Activated CD4-positive, alpha-beta memory T cell treated with anti-CD3 and anti-CD28 coated beads, Interleukin-2, amount 10 ng/mL, durations not matched to agents 7 days and 5 days (primary cell): ENCODE results near the gene CPB1. TPM values are rescaled to one million over a fixed set of nuclear protein-coding genes. Genes with fewer than 3 reads are reported as not detected.

Experiments used
- CTCF ChIA-PET: fragments of 350-600 bp; sonication (Branson Sonifier 250); formaldehyde crosslinking; loops from one replicate; lab custom pipeline; 2021; ENCODE audit warnings: antibody characterized with exemption, inconsistent platforms; lab: Charles Lee
- POLR2A ChIA-PET: fragments of 350-600 bp; sonication (Branson Sonifier 250); formaldehyde crosslinking; loops from one replicate; lab custom pipeline; 2021; ENCODE audit warnings: antibody characterized with exemption; lab: Charles Lee
- DNase-seq: peaks from one replicate; pipeline ENCODE4 v3.0.0-alpha.2; 2020
- H3K27ac Mint-ChIP-seq: one replicate; pipeline ENCODE4 v1.8.0; 2021; ENCODE audit warnings: mild to moderate bottlenecking, mixed read lengths
- H3K27me3 Mint-ChIP-seq: one replicate; pipeline ENCODE4 v1.8.0; 2021; ENCODE audit warnings: mixed read lengths
- H3K36me3 Mint-ChIP-seq: one replicate; pipeline ENCODE4 v1.8.0; 2021; ENCODE audit warnings: low read depth, mixed read lengths
- H3K4me1 Mint-ChIP-seq: one replicate; pipeline ENCODE4 v1.8.0; 2021; ENCODE audit warnings: mixed read lengths
- H3K4me3 Mint-ChIP-seq: one replicate; pipeline ENCODE4 v1.8.0; 2021; ENCODE audit warnings: mild to moderate bottlenecking, mixed read lengths
- H3K9me3 Mint-ChIP-seq: one replicate; pipeline ENCODE4 v1.8.0; 2021; ENCODE audit warnings: mixed read lengths
- total RNA-seq, 2 experiments: library from RNA; stranded (reverse); gene quantifications; one replicate each; pipeline ENCODE4 v1.2.3, GENCODE V29; 2021

Gene CPB1
- total RNA-seq, 2 experiments from 2014 or later, result not detected

DNA sequence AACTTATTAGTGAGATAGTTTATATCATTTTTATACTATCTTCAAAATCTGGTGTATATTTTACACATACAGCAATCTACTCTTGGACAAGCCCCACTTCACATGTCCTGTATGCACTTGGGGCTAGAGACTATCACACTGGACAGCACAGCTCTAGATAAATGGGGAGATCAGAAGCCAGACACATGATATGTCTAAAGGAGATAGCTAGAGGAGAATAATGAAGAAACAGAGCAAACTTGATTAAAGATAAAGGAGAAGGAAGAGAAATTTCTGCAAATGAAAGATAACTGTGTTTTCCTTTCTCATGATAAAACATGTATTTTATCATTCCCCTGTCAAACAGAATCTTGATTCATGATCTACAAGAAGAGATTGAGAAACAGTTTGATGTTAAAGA is 50.5 kb downstream of the CPB1 start:
- H3K36me3 Mint-ChIP-seq, result no peaks in the 10 kb centered on the region

DNA sequence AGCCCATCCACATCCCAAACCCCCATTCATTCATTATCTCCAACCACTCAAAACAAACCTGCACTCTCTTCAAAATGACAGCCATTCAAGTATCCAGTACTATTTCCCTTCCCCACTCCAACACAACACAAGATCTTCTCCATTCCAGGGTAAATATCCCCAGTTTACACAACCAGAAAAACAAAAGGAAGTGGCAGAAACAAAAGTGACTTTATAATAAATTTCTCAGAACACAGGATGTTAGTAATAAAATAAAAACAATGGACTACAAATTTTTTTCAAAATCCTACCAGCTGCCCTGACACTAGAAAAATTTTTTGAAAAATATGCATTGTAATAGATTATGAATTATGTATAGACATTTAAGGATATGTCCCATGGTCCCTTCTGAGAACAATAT is 51.6 kb downstream of the CPB1 start:
- H3K9me3 Mint-ChIP-seq, result no peaks in the 10 kb centered on the region
- no peak for DNase-seq
- no peaks in the 10 kb centered on the region for H3K36me3 Mint-ChIP-seq
- H3K4me3 Mint-ChIP-seq, result no peak overlapping the region
- H3K27me3 Mint-ChIP-seq, result peaks cover 10% of the 10 kb centered on the region
- H3K4me1 Mint-ChIP-seq, result no peaks in the 10 kb centered on the region
- no peak overlapping the region for H3K27ac Mint-ChIP-seq
- POLR2A ChIA-PET, result no interaction called here
- CTCF ChIA-PET, result no interaction called here

More for the DNA sequence above, 50.5 kb downstream of the CPB1 start:
- no peak for DNase-seq
- H3K27me3 Mint-ChIP-seq, result peaks cover 10% of the 10 kb centered on the region
- no peaks in the 10 kb centered on the region for H3K4me1 Mint-ChIP-seq
- ChIA-PET POLR2A (no interaction called here), CTCF (no interaction called here)
- H3K4me3 Mint-ChIP-seq, result no peak overlapping the region
- H3K9me3 Mint-ChIP-seq, result no peaks in the 10 kb centered on the region
- no peak overlapping the region for H3K27ac Mint-ChIP-seq

DNA sequence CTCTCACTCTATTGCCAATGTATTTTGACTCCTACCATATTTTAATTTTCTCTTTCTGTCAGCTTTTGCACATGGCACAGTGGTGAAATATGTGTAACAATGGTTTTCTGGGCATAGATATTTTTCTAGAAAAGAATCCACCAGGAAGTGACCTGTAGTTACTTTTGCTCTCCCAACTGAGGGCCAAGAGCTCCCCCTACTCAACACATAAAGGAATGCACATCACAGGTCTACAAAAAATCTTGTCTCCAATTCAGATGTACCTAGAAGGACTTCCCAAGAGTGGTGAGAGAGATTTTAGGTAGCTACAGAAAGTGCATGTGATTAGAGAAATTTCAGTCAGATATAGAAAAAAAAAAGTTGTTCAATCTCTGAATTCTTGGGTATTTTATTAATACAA is 53.1 kb downstream of the CPB1 start:
- POLR2A ChIA-PET, result no interaction called here

DNA sequence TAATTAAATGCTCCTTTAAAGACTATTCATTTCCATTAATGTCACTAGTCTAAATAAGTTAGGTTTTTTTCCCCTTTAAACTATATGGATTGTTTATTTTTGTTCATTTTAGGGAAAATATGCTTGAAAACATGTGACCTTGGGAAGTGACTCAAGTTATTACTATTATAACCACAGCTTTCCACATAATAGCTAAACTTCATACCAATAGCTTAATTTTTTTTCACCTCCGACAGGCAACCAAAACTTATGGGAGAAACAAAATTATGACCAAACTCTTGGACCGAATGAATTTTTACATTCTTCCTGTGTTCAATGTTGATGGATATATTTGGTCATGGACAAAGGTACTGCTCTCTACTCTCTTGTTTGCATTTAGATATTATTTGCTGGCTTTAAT is 53.7 kb downstream of the CPB1 start:
- Mint-ChIP-seq H3K27me3 (peaks cover 7% of the 10 kb centered on the region), H3K9me3 (no peaks in the 10 kb centered on the region), H3K4me3 (no peak overlapping the region), H3K4me1 (no peaks in the 10 kb centered on the region), H3K27ac (no peak overlapping the region), H3K36me3 (no peaks in the 10 kb centered on the region)
- CTCF ChIA-PET, result interaction anchor here (0.9 to 1.1 kb wide), 2 partner anchors 21 to 73 kb away, joined by 3 to 4 read pairs; no protein-coding TSS in a partner anchor
- POLR2A ChIA-PET, result no interaction called here
- no peak for DNase-seq

More for the DNA sequence above, 53.1 kb downstream of the CPB1 start:
- Mint-ChIP-seq H3K27me3 (peaks cover 7% of the 10 kb centered on the region), H3K4me1 (no peaks in the 10 kb centered on the region), H3K36me3 (no peaks in the 10 kb centered on the region), H3K4me3 (no peak overlapping the region), H3K27ac (no peak overlapping the region), H3K9me3 (no peaks in the 10 kb centered on the region)
- CTCF ChIA-PET, result interaction anchor here (0.7 to 1.1 kb wide), 3 partner anchors 21 to 74 kb away, joined by 3 to 4 read pairs (median 3); no protein-coding TSS in a partner anchor
- DNase-seq, result no peak

DNA sequence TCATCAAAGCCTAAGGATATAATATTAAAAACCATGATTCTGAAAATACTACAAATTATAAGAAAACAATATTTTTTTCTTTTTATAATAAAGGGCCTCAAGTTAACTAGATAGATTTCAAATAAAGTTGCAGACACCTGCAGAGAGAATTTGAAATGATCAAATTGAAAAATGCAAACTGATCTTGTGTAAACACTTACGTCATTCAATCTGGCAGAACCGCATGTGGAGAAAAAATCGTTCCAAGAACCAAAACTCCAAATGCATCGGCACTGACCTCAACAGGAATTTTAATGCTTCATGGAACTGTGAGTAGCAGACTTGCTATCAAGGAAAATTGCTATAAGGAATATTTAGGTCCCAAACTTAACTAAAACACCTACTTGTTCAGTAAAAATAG is 54.7 kb downstream of the CPB1 start:
- H3K9me3 Mint-ChIP-seq, result no peaks in the 10 kb centered on the region
- no peak for DNase-seq
- H3K36me3 Mint-ChIP-seq, result no peaks in the 10 kb centered on the region
- CTCF ChIA-PET, result no interaction called here
- peaks cover 9% of the 10 kb centered on the region for H3K27me3 Mint-ChIP-seq
- H3K27ac Mint-ChIP-seq, result no peak overlapping the region
- POLR2A ChIA-PET, result no interaction called here
- H3K4me1 Mint-ChIP-seq, result no peaks in the 10 kb centered on the region
- H3K4me3 Mint-ChIP-seq, result no peak overlapping the region

DNA sequence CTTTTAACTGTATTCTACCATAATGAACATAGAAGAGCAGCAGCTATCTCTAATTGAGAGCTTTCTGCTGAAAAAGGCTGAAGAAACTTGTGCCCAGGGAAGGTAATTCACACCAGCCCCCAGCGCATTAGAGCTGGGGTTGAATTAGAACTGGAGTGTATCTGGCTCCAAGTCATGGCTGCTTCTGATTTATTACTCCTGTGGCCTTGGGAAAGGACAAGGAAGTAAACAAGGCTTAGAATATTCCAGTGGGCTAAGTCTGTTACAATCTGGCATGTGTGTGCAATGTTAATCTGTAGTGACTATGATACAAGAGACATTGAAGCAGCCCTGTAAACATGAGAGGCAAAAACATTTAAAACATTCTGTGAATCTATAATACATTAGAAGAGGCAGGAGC is 55.6 kb downstream of the CPB1 start:
- Mint-ChIP-seq H3K27ac (no peak overlapping the region), H3K36me3 (no peaks in the 10 kb centered on the region), H3K9me3 (no peaks in the 10 kb centered on the region), H3K4me1 (no peaks in the 10 kb centered on the region), H3K27me3 (peaks cover 7% of the 10 kb centered on the region), H3K4me3 (no peak overlapping the region)
- CTCF ChIA-PET, result no interaction called here
- POLR2A ChIA-PET, result no interaction called here
- DNase-seq, result no peak

DNA sequence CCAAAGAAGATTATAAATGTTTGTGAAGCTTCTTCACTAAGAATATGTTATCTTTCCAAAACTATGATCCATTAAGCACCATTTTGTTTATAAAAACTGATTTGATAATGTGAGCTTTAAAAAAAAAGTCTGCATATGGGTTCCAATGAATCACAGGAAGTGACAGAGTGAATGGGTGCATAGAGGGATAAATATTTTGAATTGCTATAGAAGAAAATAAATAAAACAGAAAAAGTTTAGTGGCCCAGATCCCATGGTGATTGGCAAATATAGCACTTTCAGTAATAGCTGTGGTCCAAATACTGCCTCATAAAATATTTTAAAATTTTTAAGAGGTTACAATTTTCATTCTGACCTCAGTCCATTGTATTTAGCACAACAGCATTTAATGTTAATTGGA is 56.6 kb downstream of the CPB1 start:
- H3K27me3 Mint-ChIP-seq, result peaks cover 3% of the 10 kb centered on the region
- no peak overlapping the region for H3K4me3 Mint-ChIP-seq
- no peak overlapping the region for H3K27ac Mint-ChIP-seq
- H3K4me1 Mint-ChIP-seq, result no peaks in the 10 kb centered on the region
- ChIA-PET CTCF (no interaction called here), POLR2A (no interaction called here)
- DNase-seq, result no peak
- no peaks in the 10 kb centered on the region for H3K36me3 Mint-ChIP-seq
- H3K9me3 Mint-ChIP-seq, result no peaks in the 10 kb centered on the region

DNA sequence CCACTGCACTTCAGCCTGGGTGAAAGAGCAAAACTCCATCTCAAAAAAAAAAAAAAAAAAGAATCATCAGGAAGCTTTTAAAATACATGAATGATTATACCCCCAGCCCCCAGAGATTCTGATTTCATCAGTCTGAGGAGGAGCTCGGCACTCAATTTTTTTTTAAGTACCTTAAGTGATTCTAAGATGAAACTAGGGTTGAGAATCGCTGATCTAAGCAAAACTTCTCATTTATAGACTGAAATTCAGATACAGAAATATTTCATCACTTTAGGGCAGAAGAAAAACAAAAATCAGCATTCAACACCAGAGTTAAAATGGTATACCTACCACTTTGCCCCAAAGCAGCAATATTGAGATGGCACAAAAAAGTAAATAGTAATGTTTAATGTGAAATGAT is 62.2 kb downstream of the CPB1 start:
- Mint-ChIP-seq H3K4me1 (no peaks in the 10 kb centered on the region), H3K27me3 (peaks cover 3% of the 10 kb centered on the region), H3K4me3 (no peak overlapping the region), H3K36me3 (no peaks in the 10 kb centered on the region), H3K27ac (no peak overlapping the region), H3K9me3 (no peaks in the 10 kb centered on the region)
- no peak for DNase-seq
- ChIA-PET POLR2A (no interaction called here), CTCF (no interaction called here)

DNA sequence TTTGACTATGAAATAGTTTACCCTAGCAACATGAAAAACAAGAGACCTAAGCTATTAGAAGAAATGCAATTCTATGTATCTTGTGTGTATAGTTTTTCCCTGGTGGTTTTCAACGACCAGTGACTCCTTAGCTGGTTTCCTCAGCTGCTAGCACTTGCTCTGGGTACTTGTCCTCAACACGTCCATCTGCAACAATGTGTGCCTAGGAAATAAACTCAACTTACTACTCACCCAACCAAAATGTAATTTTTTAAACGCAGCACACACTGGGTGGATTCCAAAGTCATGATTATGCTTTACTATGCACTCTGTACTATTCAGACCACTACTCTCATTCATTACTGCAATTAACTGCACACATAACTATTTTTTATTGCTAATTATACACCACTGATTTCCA is 68.5 kb downstream of the CPB1 start:
- no peaks in the 10 kb centered on the region for H3K36me3 Mint-ChIP-seq
- no peaks in the 10 kb centered on the region for H3K9me3 Mint-ChIP-seq
- CTCF ChIA-PET, result no interaction called here
- no peak overlapping the region for H3K27ac Mint-ChIP-seq
- peaks cover 10% of the 10 kb centered on the region for H3K27me3 Mint-ChIP-seq
- POLR2A ChIA-PET, result no interaction called here
- no peak overlapping the region for H3K4me3 Mint-ChIP-seq
- no peaks in the 10 kb centered on the region for H3K4me1 Mint-ChIP-seq
- DNase-seq, result no peak

DNA sequence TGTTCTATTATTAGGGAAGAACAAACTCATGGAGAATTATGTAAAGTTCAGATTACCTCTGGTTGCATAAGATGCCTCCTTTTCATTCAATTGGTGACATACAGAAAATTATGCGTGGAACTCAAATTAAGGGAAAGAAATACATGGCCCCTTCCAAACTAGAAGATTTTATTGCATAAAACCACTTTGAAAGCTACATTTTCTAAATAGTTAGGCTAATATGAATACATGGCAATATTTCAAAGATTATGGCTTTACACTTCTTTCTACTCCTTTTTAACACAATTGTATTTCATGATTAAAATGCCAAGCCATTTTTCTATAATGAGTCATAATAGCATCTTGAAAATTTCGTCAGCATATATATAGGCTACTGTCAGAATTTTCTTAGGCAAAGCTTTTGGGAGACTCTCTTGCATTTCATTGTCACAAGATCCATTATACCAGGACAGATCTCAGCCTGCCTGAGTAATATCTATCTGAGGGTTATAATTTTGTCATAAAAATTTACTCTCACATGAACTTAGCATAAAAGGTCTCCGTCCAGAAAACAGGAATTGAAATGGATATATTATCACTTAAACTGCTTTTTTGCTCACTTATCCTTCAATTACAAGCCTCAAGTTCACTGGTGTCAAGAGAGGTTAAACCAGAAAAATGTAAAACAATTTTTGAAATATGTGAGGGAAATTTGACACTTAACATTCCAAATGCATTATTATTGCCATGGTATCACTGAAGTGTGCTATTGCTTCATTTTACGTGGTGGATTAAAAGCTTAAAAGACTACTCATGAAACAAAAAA is 74.6 kb downstream of the CPB1 start:
- Mint-ChIP-seq H3K4me3 (no peak overlapping the region), H3K9me3 (no peaks in the 10 kb centered on the region), H3K27me3 (peaks cover 6% of the 10 kb centered on the region), H3K36me3 (no peaks in the 10 kb centered on the region), H3K27ac (no peak overlapping the region), H3K4me1 (no peaks in the 10 kb centered on the region)
- POLR2A ChIA-PET, result no interaction called here
- DNase-seq, result no peak
- CTCF ChIA-PET, result no interaction called here

DNA sequence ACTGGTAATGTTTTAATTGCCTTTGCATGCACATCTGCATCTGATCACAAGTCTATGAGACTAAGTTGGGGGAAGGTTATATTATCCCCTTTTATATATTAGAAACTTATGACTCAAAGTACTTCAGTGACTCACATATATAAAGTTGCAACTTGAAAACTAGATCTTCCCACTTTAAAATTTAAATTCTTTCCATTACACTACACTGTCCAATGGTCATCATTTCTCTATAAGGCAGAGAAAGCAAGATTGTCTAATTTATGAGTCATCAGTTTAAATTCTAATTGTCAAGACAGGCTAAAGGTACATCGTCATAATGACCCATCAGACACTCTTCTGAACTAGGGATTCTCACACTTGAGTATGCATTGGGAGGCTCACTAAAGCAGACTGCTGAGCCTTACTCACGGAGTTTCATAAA is 75.4 kb downstream of the CPB1 start:
- Mint-ChIP-seq H3K4me3 (no peak overlapping the region), H3K9me3 (no peaks in the 10 kb centered on the region), H3K27ac (no peak overlapping the region), H3K36me3 (no peaks in the 10 kb centered on the region), H3K4me1 (no peaks in the 10 kb centered on the region), H3K27me3 (peaks cover 6% of the 10 kb centered on the region)
- POLR2A ChIA-PET, result no interaction called here
- CTCF ChIA-PET, result no interaction called here
- DNase-seq, result no peak

DNA sequence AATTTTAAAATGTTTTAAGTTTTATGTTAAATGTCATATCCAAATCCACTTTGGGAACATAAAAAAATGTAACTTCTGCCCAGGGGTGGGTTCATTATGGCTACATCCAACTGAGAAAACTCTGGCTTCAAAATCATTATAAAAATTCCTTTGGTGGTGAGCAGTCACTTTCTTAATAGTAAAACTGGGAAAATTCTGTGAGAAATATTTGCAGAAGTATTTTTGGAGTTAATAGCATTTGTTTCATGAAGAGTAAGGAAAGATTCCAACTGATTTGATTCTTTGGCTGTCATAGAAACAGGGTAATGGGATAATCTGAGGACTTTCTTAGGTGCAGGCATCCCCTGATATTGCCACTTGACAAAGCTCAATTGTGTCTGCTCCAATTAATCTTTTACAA is 76.3 kb downstream of the CPB1 start:
- no peak overlapping the region for H3K27ac Mint-ChIP-seq
- DNase-seq, result no peak
- no peaks in the 10 kb centered on the region for H3K36me3 Mint-ChIP-seq
- peaks cover 6% of the 10 kb centered on the region for H3K27me3 Mint-ChIP-seq
- ChIA-PET CTCF (no interaction called here), POLR2A (no interaction called here)
- no peaks in the 10 kb centered on the region for H3K9me3 Mint-ChIP-seq
- no peak overlapping the region for H3K4me3 Mint-ChIP-seq
- no peaks in the 10 kb centered on the region for H3K4me1 Mint-ChIP-seq

DNA sequence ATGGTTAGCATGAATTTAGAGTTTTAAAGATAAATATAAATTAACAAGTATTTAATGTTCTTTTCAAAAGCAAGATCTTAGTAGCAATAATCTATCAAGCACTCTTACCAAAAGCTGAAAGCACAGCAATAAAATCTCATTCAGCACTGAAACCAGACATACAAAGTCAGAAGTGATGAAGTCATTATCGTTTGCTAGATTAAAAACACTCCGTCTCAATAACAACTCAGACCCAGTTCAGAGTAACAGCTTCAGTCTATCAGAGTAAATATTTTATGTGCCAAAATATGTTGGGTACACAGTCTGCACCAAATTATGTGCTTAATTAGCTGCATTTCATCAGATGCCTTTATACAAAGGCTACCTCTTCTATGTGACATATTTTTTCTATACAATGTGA is 79.1 kb downstream of the CPB1 start:
- ChIA-PET CTCF (no interaction called here), POLR2A (no interaction called here)
- no peaks in the 10 kb centered on the region for H3K9me3 Mint-ChIP-seq
- H3K27ac Mint-ChIP-seq, result no peak overlapping the region
- no peak overlapping the region for H3K4me3 Mint-ChIP-seq
- no peaks in the 10 kb centered on the region for H3K36me3 Mint-ChIP-seq
- DNase-seq, result no peak
- no peaks in the 10 kb centered on the region for H3K4me1 Mint-ChIP-seq
- H3K27me3 Mint-ChIP-seq, result peaks cover 6% of the 10 kb centered on the region
